Tibial artery (tissue), 4 donors: ENCODE measurements around the gene VANGL2.

Experiments used
- DNase-seq, 2 donors: peaks; one replicate each; pipeline ENCODE4 v3.0.0-alpha.2; 2019
- H3K27ac ChIP-seq, 2 donors: fragments of 200-600 bp; sonication (generic) in 1 of 2; 1 replicate in 1 of 2; 2 replicates in 1 of 2; pipeline ENCODE4 v1.5.1; 2018 to 2019; ENCODE audit warnings: mild to moderate bottlenecking in 1 of 2
- H3K27me3 ChIP-seq, 2 donors: fragments of 200-600 bp; sonication (generic) in 1 of 2; one replicate each; pipeline versions ENCODE4 v1.5.1 to v1.6.0; 2016 to 2019
- H3K36me3 ChIP-seq, 3 donors: fragments of 200-600 bp; sonication (generic) in 2 of 3; one replicate each; pipeline ENCODE4 v1.5.1; 2016 to 2019; ENCODE audit warnings: mild to moderate bottlenecking in 2 of 3
- H3K4me1 ChIP-seq, 4 donors: fragments of 200-600 bp; sonication (generic) in 2 of 4; 1 replicate in 3 of 4; 2 replicates in 1 of 4; pipeline ENCODE4 v1.5.1; 2016 to 2019
- H3K4me3 ChIP-seq, 2 donors: fragments of 200-600 bp; sonication (generic) in 1 of 2; 1 replicate in 1 of 2; 2 replicates in 1 of 2; pipeline ENCODE4 v1.5.1; 2018 to 2019; ENCODE audit warnings: mild to moderate bottlenecking in 2 of 2
- H3K9me3 ChIP-seq, 3 donors: fragments of 200-600 bp; sonication (generic) in 1 of 3; one replicate each; pipeline ENCODE4 v1.5.1; 2016 to 2019
- CTCF ChIP-seq, 2 experiments: fragments of 200-600 bp in 1 of 2; fragments of 450-650 bp in 1 of 2; IDR thresholded peaks; one replicate each; pipeline ENCODE4 v1.5.1; 2017 to 2019; ENCODE audit warnings: antibody characterized with exemption in 2 of 2, mild to moderate bottlenecking in 1 of 2, moderate library complexity in 1 of 2
- intact Hi-C: fragments of 100-400 bp; cut with DNase I; formaldehyde crosslinking; loops from one replicate; pipeline ENCODE4 v1.15.0; 2023; ENCODE audit warnings: low total_unique reads

VANGL2 gene

GRCh38 chr1:160413716-160414115 lies 13.4 kb downstream of the VANGL2 start:
- Histone ChIP-seq H3K27me3 (no peaks in the 10 kb centered on the region), H3K4me3 (no peak overlapping the region), H3K4me1 (no peaks in the 10 kb centered on the region), H3K27ac (no peak overlapping the region), H3K36me3 (no peaks in the 10 kb centered on the region), H3K9me3 (no peaks in the 10 kb centered on the region)
- no peak for DNase-seq
- intact Hi-C loops, result no loop called here
- no peak for TF ChIP-seq CTCF (IDR thresholded peaks at IDR 0.05)

GRCh38 chr1:160414881-160415280 lies 14.5 kb downstream of the VANGL2 start:
- intact Hi-C loops, result no loop called here
- no peak overlapping the region for H3K4me3 ChIP-seq
- H3K36me3 ChIP-seq, result peaks cover 0 to 5% (median 0%) of the 10 kb centered on the region in 3 donors
- no peak for DNase-seq
- no peaks in the 10 kb centered on the region for H3K27me3 ChIP-seq
- H3K27ac ChIP-seq, result no peak overlapping the region
- no peaks in the 10 kb centered on the region for H3K9me3 ChIP-seq
- no peaks in the 10 kb centered on the region for H3K4me1 ChIP-seq
- TF ChIP-seq CTCF (IDR thresholded peaks at IDR 0.05), result no peak

GRCh38 chr1:160415696-160416290 lies 15.4 kb downstream of the VANGL2 start:
- Histone ChIP-seq H3K27me3 (no peaks in the 10 kb centered on the region), H3K9me3 (no peaks in the 10 kb centered on the region), H3K27ac (no peak overlapping the region), H3K36me3 (peaks cover 0 to 5% (median 0%) of the 10 kb centered on the region in 3 donors), H3K4me1 (no peaks in the 10 kb centered on the region), H3K4me3 (no peak overlapping the region)
- DNase-seq, result no peak
- intact Hi-C loops, result no loop called here
- TF ChIP-seq CTCF (IDR thresholded peaks at IDR 0.05), result no peak

- Histone ChIP-seq H3K27ac (no peak overlapping the region), H3K9me3 (no peaks in the 10 kb centered on the region), H3K4me1 (no peaks in the 10 kb centered on the region), H3K36me3 (peaks cover 0 to 10% (median 0%) of the 10 kb centered on the region in 3 donors), H3K27me3 (no peaks in the 10 kb centered on the region), H3K4me3 (no peak overlapping the region)
- no peak for DNase-seq
- intact Hi-C loops, result no loop called here
- TF ChIP-seq CTCF (IDR thresholded peaks at IDR 0.05), result no peak
Observed at GRCh38 chr1:160416369-160416768, 16.0 kb downstream of the VANGL2 start.

- no peak overlapping the region for H3K4me3 ChIP-seq
- TF ChIP-seq CTCF (IDR thresholded peaks at IDR 0.05), result no peak
- H3K27me3 ChIP-seq, result no peaks in the 10 kb centered on the region
- no peak for DNase-seq
- peaks cover 0 to 12% (median 0%) of the 10 kb centered on the region in 3 donors for H3K36me3 ChIP-seq
- H3K27ac ChIP-seq, result no peak overlapping the region
- intact Hi-C loops, result no loop called here
- no peaks in the 10 kb centered on the region for H3K4me1 ChIP-seq
- no peaks in the 10 kb centered on the region for H3K9me3 ChIP-seq
Observed at GRCh38 chr1:160418483-160418882, 18.1 kb downstream of the VANGL2 start.
